Hepatic stellate cell (primary cell): ENCODE results near the gene TEX51.

ENCODE experiments used
- DNase-seq: peaks from one replicate; pipeline ENCODE4 v3.0.0; 2011; ENCODE audit warnings: low spot score

The TEX51 gene

DNA sequence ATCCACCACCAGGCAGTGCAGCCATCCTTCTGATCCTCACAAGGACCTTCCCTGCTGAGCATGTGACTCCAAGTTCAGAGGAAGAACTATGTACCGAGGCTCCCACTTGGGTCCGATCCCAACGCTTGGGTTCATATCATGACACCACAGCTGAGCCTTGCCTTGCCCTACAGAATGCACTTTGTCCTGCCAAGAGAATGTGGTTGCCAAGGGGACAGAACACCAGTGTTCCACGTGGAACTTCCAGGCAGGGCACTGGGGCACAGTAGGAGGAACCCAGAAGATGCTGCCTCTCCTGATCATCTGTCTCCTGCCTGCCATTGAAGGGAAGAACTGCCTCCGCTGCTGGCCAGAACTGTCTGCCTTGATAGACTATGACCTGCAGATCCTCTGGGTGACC lies at the start of gene TEX51:
Gene TEX51, plus strand, starts transcription at position 255 of the 400 bp plus-strand sequence. Its CDS starts 29 bp downstream, at position 284.
- no peak for DNase-seq

DNA sequence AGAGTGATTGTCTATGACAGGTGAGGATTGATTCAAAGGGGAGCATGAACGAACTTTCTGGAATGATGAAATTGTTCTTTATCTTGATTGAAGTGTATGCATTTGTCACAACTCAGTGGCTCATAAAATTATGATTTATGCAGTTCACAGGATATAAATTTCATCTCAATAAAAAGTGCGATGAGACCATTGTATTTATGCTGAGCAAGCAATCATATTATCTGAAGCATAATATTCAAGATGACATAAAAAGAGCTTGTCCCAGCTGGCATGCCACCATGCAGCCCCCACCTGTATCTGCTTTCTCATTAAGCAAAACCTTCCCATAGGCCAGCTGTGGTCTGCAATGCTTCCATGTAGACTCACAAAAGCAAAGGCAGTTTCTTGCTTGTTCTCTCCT lies 49.6 kb upstream of the TEX51 start:
- no peak for DNase-seq

DNA sequence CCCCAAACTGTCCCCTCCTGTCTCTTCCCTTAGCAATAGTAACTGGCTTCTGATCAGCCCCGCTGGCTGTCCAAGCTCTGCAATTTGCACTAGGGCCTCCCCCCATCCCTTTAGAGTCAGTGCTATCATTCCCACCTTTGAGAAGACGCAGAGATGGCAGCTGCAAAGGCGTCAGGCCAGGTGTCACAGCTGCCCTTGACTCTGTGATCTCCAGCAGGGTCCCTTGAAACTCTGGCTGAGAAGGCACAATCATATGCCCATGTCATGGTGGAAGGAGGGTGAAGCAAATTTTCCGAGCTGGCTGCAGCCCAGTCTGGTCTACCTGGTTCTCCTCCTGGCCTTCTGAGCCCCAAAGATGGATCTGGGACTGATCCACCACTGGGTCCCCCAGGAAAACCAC lies 49.2 kb upstream of the TEX51 start:
- no peak for DNase-seq

DNA sequence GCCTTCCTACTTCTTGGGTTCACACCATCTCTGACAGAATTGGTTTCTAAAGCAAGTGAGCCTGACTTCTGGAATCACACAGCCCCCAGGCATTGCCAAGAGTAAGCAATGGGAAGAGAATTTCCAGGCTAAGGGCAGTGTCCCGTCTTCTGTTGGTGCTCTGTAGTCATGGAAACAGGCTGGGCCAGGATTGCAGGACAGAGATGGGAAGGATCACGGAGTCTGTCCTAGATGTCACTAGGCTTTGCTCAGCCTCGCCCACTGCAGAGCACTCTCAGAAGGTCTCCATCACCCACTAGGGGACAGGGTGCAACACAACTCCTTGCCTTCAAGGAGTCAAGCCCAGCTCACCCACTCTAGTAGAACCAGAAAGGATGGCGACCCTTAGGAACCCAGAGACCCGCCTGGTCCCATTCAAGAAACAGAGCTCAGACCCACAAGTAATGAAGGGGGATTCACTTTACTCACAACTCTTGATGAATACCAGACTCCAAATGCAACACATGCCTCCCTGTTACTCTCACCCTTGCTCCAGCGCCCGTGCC lies 48.6 kb upstream of the TEX51 start:
- no peak for DNase-seq

DNA sequence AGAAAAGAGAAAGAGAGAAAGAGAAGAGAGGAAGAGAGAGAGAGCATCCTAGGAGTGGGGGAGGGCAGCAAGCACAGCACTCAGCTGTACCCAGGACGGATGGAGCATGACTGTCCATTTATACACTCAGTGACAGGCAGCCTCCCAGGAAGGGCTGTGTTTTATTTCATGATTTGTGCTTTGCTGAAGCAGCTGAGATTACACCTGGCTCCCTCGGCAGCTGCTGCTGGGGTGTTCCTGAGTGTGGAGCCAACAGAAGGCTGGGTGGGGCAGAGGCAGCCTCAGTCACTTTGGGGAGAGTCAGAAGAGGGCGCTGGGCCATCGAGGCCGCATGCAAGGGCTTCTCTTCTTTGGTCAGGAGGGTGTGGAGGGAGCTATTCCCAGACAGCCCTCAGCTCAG lies 47.8 kb upstream of the TEX51 start:
- no peak for DNase-seq

DNA sequence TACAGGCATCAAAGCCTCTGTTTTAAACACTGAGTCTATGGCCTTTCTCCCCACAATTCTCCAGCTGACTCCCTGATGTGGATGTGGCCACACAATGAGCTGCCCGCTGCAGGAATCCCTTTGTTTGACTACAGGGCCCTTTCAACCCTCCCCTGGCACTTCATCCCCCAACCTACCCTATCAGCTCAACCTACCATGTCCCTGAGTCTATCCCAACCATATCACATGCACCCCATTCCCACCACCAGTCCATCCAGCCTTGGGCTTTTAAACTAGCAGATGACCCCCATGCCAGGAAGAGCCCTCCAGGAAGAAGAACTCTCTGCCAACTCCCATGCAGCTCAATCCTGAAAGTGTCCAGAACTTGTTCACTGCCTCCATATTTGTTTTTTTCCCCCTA lies 46.9 kb upstream of the TEX51 start:
- no peak for DNase-seq

DNA sequence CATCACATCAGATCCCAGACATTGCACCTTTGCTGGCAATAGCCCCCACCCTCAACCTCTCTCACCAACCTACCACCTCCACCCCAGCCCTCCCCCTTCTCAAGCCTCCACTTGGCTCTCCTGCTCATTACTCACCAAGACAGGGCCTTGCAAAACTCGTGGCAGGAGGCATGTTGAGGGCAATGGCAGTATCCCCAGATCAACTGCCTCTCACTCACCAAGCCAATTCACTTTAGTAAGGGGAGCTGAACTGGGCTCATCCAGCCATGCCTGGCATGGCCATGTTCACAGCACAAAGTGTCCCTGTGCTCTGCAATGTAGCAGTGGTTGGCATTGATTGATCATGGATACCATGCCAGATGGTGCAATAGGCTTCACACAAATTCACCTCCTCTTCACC lies 46.3 kb upstream of the TEX51 start:
- DNase-seq: no peak

DNA sequence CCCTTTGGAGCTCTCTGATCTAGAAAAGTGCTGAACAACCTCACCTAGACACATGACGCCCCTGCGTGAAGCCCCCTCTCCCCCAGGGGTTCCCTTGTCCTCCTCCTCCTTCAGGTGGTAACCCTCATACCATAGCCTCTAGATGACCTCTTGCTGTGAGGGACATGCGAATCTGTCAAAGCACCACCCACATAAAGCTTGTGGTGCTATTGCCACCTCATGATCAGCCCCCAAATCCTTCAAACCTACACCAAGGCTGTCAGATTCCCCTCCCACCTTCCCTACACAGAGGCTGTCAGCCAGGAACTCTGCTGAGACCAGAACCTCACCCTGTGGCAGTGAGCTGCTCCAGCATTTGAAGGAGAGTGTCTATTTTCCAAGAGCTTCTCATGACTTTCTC lies 43.1 kb upstream of the TEX51 start:
- DNase-seq: no peak

DNA sequence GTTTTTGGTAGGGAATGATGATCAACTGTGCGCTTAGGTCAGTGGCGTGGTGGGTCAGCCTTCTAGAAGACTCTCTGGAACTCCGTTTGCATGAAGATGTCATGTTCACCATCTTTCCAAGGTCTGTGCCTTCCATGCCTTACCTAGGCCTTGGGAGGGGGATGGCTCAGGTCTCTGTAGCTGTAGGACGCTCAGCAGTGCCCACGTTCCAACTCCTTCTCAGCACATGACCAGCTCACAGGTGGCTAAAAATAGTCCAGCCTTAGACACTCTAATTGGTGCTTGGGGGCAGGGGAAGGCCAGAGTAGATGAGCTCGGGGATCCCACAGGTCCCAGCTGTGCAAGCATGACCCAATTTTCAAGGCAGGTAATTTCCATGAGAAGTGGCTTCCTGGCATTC lies 42.3 kb upstream of the TEX51 start:
- DNase-seq: no peak

DNA sequence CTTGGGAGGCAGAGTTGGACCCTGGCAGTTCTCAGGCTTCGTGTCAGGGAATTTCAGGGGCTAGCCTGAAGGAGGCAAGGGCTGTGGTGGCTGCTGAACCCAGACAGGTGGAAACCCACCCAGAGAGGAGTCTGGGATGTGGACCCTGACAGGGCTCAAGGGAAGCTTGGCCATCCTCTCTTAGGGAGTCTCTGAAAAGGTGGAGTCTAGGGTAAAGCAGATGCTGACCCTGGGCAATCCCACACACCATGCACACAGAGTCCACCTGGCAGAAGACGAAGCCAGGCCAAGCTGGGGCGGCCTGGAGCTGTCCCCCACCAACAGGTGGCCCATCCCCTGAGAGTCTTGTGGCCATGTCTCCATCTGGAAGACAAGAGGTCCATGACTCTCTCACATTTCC lies 41.2 kb upstream of the TEX51 start:
- DNase-seq: no peak

DNA sequence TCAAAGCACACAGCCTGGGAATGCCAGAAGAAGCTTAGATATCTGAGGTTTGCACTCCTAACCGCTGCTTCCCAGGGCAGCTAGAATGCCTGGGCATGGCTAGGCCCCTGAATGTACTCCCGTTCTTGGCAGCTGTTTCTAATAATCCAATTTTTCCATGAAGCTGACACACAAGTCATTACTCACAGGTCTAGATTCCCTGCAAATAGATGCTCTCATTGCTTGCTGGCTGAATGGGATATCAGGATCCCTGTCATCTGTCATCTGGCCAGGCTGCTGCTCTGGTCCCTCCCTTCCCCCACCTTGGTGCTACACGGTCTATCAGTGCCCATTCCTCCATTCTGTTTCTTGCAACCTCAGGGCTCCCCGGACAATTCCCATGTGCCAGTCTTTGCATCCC lies 40.7 kb upstream of the TEX51 start:
- DNase-seq: no peak

DNA sequence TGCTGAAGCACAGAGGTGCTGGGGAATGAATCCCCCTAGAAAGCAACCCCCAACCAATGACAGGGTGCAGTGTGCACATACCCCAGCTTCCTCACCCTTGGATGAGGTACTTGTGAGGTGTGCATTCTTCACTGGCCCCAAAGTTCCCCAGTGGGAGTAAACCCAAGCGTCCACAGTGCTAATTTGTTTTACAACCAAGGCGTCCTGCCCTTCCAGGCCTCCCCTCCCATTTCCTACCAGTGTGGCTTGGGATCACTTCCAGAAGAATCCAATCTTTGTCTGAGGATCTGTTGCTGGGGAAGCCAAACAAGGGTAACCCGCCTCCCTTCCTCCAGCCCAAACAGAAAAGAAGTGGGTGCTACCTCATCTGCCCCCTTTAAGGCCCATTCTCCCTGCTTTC lies 40.3 kb upstream of the TEX51 start:
- DNase-seq: no peak

DNA sequence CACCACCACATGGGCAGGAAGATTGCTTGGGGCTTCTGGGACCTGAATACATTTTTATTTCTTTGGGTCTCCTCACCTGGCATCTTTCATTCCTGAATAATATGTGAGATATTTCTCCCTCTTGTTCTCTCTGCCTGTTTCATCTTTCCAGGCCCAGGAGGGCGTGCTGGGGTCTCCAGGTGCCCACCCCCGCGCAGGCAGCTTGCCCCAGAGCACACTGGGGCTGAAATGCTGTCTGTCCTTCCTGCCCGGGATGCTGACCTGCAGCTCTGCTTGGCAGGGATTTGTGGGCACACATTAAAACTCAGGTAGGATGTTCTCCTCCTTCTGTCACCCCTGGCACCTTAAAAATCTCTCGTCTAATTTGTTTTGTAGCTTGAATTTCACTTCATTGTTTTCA lies 39.7 kb upstream of the TEX51 start:
- no peak for DNase-seq

DNA sequence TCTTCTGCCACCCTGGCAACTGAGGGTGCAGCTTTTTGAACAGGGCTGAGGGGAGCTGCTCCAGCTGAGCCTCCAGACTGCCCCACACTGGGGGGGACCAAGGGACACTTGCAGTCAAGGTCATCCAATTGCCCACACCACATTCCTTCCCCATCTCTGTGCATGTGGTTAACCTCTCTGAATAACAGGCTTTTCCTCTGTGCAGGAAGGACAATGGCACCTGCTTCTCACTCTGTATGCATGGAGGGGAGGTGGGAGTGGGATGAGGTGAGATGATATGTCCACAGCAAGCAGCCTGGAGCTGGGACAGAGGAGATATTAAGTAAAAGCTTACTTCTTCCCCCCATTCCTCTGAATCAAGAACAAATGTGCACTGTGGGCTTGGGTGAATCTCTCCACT lies 39.1 kb upstream of the TEX51 start:
- no peak for DNase-seq

DNA sequence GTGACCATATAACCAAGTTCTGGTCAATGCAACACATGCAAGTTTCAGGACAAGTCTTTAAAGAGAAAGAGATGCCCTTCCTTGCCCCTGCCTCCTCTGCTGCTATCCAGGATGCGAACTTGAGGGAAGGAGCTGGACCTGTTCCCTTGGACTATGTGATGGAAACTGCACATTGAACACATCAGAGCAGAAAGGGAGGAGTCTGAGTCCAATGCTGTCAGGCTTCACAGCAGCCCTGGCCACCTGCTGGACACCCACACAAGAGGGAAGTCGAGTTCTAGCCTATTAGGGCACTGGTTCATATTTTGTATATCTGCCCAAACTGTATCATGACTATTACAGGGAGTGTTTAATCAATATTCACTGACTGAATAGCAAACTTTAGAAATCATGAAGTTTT lies 38.3 kb upstream of the TEX51 start:
- no peak for DNase-seq

DNA sequence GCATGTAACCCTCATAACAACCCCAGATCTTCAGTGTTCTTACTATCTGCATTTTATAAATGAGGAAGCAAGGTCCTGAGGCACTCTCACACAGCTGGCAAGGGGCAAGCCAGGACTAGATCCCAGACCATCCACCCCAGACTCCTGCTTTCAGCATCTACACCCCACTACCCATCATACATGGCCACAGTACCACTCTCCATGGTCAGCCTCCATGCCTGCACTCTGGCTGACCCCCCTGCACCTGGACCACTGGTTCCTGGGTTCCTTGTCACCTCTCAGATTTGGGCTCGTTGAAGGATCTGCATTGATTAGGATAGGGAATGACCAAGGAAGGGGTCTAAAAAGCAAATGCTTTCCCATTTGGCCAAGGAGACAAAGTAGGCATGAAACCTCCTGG lies 36.0 kb upstream of the TEX51 start:
- no peak for DNase-seq

DNA sequence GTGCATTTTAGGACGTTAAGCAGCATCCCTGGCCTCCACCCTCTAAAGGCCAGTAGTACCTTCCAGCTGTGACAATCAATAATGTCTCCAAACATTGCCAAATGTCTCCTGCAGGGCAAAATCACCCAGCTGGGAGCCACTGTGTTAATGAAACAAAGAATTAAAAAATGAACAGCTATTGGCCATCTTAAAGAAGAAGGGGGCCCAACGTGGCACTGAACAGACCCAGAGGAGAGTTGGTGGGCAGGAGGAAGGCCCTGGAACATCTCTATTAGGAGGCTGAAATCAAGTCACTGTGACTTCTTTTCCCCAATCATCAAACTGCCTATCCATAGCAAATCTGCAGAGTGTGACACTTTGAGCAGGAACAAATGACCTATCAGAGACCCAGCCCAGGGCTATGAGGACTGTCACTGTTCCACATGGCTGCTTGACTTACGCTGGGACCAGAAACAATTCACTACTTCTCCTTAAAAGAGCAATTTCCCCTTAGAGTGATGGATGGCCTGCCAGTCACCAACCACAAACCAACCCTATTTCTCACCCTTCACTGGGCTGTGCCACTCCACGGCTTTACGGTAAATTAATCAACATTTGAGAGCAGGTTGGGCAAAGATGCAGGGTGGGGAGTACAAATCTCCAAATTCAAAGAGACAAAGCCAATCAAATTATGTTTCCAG lies 35.2 kb upstream of the TEX51 start:
- no peak for DNase-seq

DNA sequence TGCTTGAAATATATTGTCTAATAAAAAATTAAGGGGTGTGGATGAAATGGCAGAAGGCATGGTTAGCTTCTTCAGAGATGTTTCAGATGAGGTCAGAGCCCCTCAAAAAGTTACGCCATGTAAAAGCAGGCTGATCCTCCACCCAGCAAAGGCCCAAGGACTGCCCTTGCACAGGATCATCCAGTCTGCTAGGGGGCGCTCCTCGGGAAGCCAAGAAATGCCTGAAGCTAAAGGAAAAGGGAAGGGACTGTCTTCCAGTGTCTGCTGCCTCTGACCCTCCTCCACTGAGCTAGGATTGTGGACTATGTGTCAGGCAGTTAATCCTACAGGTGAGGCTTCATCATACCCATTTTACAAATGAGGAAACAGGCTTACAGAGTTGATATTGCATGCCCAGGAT lies 33.8 kb upstream of the TEX51 start:
- DNase-seq: no peak

DNA sequence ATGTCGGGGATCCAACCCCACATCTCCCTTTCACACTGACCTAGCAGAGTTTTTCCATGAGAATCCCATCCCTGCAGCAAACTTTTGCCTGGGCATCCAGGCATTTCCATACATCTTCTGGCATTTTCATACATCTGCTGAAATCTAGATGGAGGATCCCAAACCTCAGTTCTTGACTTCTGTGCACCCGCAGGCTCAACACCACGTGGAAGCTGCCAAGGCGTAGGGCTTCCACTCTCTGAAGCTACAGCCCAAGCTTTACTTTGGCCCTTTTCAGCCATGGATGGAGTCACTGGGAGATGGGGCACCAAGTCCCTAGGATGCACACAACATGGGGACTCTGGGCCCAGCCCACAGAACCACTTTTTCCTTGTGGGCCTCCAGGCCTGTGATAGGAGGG lies 32.2 kb upstream of the TEX51 start:
- no peak for DNase-seq

DNA sequence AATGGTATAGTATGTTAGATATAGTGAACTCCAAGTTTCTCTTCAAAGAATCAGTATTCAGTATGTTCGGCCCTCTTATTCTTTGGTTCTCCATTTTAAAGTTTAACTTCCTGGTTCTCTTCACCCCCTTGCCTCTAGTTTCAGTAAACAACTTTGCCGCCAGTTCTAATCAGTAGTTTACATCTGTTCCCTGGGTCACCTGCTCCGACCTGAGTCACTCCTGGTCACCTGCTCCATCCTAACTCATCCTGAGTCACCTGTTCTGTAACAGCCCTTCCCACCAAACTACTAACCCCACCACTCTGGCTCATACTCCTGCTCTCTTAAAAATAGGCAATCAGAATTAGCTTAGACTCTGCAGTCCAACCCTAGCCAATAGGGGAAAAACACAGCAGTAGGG lies 23.7 kb upstream of the TEX51 start:
- no peak for DNase-seq

DNA sequence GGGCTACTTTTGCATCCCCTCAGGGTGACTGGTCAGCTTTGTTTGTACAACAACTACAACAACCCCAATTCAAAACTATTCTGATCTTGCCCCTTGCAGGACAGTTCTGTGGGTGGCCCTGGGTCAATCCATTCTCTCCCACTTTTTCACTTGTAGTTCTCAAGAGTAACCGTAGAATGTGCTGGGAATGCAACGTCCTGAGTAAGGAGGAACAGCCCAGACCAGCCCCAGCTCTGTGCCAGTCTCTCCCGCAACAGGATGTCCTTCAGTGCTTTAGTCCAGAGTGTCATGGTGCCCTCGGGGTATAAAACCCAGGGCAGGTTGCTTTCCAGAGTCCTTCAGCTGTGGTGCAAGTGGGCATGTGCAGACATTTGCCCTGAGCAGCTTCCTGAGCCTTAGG lies 22.1 kb upstream of the TEX51 start:
- DNase-seq: no peak

DNA sequence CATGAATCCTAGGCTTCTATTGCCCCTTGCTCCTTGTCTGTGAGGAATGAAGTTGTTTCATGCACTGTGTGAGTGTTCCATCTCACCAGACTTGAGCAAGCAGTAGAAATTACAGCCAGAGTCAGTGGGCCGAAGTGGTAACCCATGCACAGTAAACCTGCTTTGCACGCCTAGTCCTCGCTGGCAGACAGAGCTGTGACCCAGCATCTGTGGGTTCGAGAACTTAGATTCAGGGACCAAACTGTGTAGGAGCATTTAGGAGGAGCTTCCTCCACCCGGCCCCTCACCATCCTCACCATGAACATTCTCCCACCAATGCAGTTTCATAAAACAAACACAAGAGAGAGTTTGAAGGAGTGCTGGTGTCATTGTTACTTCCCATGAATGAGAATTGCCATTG lies 21.6 kb upstream of the TEX51 start:
- DNase-seq: no peak

DNA sequence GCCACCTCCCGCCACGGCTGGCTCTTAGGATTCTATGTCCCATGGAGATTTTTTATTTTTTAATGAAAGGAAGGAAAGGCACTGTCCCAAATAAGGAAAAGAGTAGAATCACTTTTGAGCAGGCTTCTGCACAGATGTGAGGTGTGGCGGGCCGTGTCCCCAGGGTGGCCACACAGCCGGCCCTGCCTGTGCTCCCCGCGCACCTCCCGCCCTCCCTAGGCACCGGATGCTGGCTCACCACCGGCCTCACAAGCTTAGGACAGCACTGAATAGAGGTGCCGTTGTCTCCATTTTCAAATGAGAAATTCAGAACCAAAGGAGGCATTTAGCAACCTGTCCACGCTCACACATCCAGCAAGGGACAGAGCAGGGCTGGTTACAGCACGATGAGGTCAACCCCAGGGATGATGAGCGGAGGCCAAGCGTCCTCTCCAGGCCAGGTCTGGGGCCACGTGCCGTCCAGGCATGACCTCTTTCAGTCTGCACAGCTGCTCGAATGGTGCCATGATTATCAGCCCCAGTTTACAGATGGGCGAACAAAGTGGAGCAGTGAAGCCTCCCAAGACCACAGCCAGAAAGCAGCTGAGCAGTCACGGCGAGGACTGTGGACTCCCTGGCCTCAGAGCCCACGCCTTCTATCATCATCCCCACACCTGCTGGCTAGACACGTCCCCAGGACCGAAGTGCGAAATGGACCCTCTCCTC lies 20.7 kb upstream of the TEX51 start:
- DNase-seq: no peak

DNA sequence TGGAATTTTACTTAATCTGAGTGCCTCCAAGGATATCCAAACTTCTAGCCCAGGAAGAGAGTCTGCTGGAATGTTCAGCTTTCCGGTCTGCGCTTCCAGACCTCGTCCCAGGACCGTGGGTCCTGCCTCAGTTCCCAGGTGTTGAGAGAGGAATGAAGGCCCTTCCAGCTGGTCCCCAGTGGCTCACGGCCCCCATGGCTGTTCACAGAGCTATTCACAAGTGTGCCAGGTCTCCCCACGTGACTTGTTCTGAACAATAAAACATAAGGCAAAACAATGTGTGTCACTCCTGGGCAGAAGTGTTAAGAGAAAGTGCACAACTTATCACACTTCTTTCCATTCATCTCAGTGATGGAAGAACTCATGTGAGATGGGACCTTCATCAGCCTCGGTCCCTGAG lies 20.1 kb upstream of the TEX51 start:
- DNase-seq: no peak
